ENCODE measurements around the gene SMARCD3. TPM values are rescaled to one million over a fixed set of nuclear protein-coding genes. Genes with fewer than 3 reads are reported as not detected.

The SMARCD3 gene
- polyA plus RNA-seq, 1 donor: 29.1 TPM

Other genes starting within 250 kb of the SMARCD3 start
- 1.8 TPM for gene ATG9B, start 224.2 kb downstream of the SMARCD3 start, polyA plus RNA-seq
- gene ABCB8, start 220.2 kb downstream of the SMARCD3 start, polyA plus RNA-seq: 24.2 TPM
- gene ASIC3, start 200.2 kb downstream of the SMARCD3 start, polyA plus RNA-seq: 6.9 TPM
- 12.8 TPM for gene CDK5, start 190.8 kb downstream of the SMARCD3 start, polyA plus RNA-seq
- gene SLC4A2, start 189.1 kb downstream of the SMARCD3 start, polyA plus RNA-seq: 107 TPM
- 90.4 TPM for gene FASTK, start 167.9 kb downstream of the SMARCD3 start, polyA plus RNA-seq
- gene TMUB1, start 165.2 kb downstream of the SMARCD3 start, polyA plus RNA-seq: 61.8 TPM
- gene AGAP3, start 162.2 kb downstream of the SMARCD3 start, polyA plus RNA-seq: 58.0 TPM
- 0.07 TPM for gene GBX1, start 81.0 kb downstream of the SMARCD3 start, polyA plus RNA-seq
- gene ASB10, start 61.4 kb downstream of the SMARCD3 start, polyA plus RNA-seq: not detected
- not detected for gene H2BK1, start 38.2 kb downstream of the SMARCD3 start, polyA plus RNA-seq
- 19.1 TPM for gene ABCF2, start 21.5 kb downstream of the SMARCD3 start, polyA plus RNA-seq
- 25.1 TPM for gene CHPF2, start 16.2 kb downstream of the SMARCD3 start, polyA plus RNA-seq
- 52.5 TPM for gene NUB1, start 93.1 kb upstream of the SMARCD3 start, polyA plus RNA-seq
- gene WDR86, start 161.3 kb upstream of the SMARCD3 start, polyA plus RNA-seq: 12.0 TPM
- gene CRYGN, start 191.4 kb upstream of the SMARCD3 start, polyA plus RNA-seq: 0.36 TPM